Measurements from ENCODE around the gene RSPH3.
"Not testable (repeated sequence)": the region's sequence is repeated elsewhere in the genome, so short reads cannot be mapped to it uniquely, and the experiment has no call there.

RSPH3 gene

GRCh38 chr6:159020011-159020410 is 20.0 kb upstream of the RSPH3 start:
- no peak for DNase-seq

- no peak for DNase-seq
These were observed 18.0 kb upstream of the RSPH3 start for GRCh38 chr6:159017757-159018559.

DNA sequence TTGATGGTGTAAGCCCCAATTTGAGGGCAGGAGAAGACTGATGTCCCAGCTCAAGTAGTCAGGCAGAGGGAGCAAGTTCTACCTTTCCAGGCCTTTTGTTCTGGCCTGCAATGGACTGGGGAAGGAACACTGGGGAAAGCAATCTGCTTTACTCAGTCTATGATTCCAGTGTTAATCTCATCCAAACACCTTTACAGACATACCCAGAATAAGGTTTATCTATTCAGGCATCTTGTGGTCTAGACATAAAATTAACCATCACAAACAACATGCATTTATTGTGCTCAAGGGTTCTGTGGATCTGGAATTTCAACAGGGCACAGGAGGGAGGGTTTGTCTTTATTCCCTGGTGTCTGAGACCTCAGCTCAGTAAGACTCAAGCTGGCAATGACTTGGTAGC is 14.4 kb upstream of the RSPH3 start:
- no peak for DNase-seq

- DNase-seq: no peak
These were observed 13.2 kb upstream of the RSPH3 start for GRCh38 chr6:159013229-159013628.

DNA sequence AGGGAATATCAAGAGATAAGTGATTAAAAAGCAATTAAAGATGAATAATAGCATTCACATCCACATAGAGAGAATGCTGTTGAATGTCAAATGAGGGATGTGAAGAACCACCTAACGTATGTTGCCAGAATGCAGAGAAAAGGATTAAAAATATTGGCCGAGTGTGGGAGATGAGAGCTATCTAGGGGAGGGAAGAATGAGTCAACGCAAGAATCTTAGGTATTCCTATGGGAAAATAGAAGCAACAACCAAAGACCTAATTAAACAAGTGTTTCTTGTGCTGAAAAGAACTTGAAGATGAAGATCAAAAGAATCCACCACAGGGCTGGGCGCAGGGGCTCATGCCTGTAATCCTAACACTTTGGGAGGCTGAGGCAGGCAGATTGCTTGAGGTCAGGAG is 12.2 kb upstream of the RSPH3 start:
- no peak for DNase-seq

- DNase-seq: not testable (repeated sequence)
These were observed 10.1 kb upstream of the RSPH3 start for GRCh38 chr6:159010037-159010612.

- peak in 1 of 2 donors; percentile 73 for DNase-seq
These were observed 8.8 kb upstream of the RSPH3 start for GRCh38 chr6:159008656-159009288.

- no peak for DNase-seq
These were observed 7.5 kb upstream of the RSPH3 start for GRCh38 chr6:159007510-159007909.

DNA sequence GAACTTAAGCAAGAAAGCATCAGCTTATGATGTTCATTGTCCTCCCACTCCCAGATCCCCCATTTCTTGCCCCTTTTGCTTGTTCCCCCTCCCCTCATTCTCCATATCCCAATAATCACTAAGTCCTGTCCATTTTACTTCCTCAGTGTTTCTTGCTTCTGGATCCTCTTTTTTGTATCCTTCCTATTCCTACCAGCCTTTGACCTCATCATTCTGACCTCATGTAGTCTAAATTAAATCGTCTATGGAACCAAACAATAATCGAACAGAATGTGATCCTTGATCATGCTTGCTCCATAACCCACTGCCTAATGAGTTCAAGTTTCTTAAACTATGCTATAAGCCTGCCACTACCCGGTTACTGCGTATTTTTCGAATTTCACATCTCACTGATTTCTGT is 5.4 kb upstream of the RSPH3 start:
- DNase-seq: no peak

- no peak for DNase-seq
These were observed 4.6 kb upstream of the RSPH3 start for GRCh38 chr6:159004592-159004991.

DNA sequence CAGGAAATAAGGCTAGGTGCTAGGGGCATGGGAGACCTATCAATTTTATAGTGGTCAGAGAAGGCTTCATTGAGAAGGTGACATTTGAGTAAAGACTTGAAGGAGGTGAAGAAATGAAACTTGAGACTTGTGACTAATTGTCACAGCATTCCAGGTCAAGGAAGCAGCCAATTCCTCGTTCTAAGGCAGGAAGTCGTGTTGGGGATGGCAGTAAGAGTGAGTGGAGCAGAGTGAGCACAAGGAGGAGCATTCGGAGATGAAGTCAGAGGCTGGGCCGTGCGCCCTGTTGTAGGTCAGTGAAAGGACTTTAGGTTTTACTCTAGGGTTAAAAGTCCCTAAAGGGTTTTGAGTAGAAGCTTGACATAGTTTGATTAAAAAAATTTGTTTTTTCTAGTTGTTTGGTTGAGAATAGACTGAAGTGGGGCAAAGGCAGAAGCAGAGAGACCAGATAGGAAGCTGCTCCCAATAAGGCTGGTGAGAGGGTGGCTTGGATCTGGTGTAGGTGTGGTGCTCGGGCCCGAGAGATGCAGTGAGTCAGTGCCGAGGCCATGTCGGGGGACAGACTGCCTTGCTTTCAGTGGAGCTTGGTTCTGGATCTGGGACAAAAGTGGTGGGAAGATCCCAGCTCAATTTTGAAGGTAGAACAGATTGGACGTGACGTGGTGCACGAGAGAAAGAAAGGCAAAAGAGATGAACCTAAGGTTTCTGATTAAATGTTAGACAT is 2.6 kb upstream of the RSPH3 start:
- DNase-seq: no peak

GRCh38 chr6:158999154-158999665 is 792 bp downstream of the RSPH3 start:
- no peak for DNase-seq

DNA sequence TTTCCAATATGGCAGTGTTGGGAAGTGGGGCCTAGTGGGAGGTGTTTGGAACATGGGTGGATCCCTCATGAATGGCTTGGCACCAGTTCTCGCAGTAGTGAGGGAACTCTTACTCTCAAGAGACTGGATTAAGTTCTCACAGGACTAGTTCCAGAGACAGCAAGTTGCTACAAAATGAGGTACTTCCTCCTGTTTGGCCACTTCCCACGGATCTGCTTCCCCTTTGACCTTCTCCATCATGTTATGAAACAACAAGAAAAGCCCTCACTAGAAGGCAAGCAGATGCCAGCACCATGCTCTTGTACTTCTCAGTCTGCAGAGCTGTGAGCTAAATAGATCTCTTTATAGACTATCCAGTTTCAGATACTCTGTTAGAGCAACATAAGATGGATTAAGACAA is 3.1 kb downstream of the RSPH3 start:
- no peak for DNase-seq

GRCh38 chr6:158993639-158994038 is 6.4 kb downstream of the RSPH3 start:
- no peak for DNase-seq

DNA sequence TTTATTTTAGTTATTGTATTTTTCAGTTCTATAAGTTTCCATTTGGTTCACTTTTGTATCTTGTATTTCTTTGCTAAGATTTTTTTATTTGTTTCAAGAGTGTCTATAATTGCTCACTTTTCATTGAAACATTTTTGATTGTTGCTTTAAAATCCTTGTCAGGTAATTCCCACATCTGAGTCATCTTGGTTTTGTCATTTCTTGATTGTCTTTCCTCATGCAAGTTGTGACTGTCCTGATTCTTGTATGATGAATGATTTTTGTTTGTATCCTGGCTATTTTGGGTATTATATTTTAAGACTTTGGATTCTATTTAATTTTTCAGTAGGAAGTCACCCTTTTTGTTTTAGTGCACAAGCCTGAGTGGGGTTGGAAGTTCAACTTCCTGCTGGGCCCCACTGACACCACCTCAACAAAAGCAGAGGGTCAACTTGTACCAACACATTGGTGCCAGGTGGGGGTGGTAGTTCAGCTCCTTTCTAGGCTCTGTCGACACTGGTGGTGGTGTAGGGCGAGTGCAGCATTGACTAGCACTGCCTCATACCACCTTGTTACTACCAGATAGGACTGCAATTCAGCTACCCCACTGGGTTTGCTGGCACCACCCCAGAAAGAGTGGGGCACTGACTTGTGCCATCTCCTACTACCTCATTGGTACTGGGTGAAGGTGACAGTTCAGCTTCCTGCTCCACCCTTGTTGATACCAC is 8.8 kb downstream of the RSPH3 start:
- DNase-seq: no peak

GRCh38 chr6:158989711-158990110 is 10.3 kb downstream of the RSPH3 start:
- not testable (repeated sequence) for DNase-seq

DNA sequence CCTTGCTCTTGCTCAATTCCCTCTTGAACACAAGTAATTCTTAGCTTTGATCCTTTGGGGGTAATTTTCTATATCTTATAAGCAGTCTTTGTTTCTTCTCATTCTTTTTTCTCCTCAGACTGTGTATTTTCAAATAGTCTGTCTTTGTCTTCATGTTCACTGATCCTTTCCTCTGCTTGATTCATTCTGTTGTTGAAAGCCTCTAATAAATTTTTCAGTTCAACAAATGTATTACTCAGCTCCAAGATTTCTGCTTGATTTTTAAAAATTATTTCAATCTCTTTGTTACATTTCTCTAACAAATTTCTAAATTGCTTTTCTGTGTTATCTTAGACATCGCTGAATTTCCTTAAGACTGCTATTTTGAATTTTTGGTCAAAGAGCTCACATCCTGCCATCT is 11.5 kb downstream of the RSPH3 start:
- no peak for DNase-seq

GRCh38 chr6:158987657-158988056 is 12.3 kb downstream of the RSPH3 start:
- no peak for DNase-seq

GRCh38 chr6:158978757-158979156 is 21.2 kb downstream of the RSPH3 start:
- no peak for DNase-seq

GRCh38 chr6:158977382-158977781 is 22.6 kb downstream of the RSPH3 start:
- DNase-seq: no peak

- peak in 1 of 2 donors; percentile 66 for DNase-seq
These were observed 27.5 kb downstream of the RSPH3 start for GRCh38 chr6:158972241-158973233.
